NT2/D1 (cell line): ENCODE measurements around the gene HHIPL1.

Source experiments
- SUZ12 ChIP-seq: IDR thresholded peaks from 2 replicates; pipeline ENCODE4 v1.6.1; 2011; ENCODE audit not compliant: insufficient read length, insufficient read depth; ENCODE audit errors: extremely low read depth
- YY1 ChIP-seq: IDR thresholded peaks from 2 replicates; pipeline ENCODE4 v1.6.1; 2011; ENCODE audit not compliant: insufficient read length, insufficient read depth
- ZNF274 ChIP-seq: IDR thresholded peaks from 2 replicates; pipeline ENCODE4 v1.6.1; 2011; ENCODE audit warnings: mild to moderate bottlenecking, low read depth, low read length

- TF ChIP-seq ZNF274 (no peak), YY1 (no peak), SUZ12 (no peak)
Measured at GRCh38 chr14:99720941-99721791, 76.2 kb downstream of the HHIPL1 start.
